GM23248 (cell line): ENCODE data around the gene SLC15A4.

Experiments
- EZH2 ChIP-seq: fragments of 200-600 bp; sonication (generic); IDR thresholded peaks from 2 replicates; pipeline ENCODE4 v1.6.1; 2018; ENCODE audit warnings: antibody characterized with exemption, mild to moderate bottlenecking; ENCODE audit not compliant: insufficient read depth, poor library complexity, severe bottlenecking
- EZH2phosphoT487 ChIP-seq: fragments of 200-600 bp; sonication (generic); IDR thresholded peaks from 2 replicates; pipeline ENCODE4 v1.6.1; 2018; ENCODE audit warnings: antibody characterized with exemption, moderate library complexity, mild to moderate bottlenecking, low read depth; ENCODE audit not compliant: insufficient read depth

- TF ChIP-seq EZH2 (no peak), EZH2phosphoT487 (no peak)
These were observed 79.8 kb downstream of the SLC15A4 start for GRCh38 chr12:128743916-128744315.
